Ovary (tissue), 3 donors: Measurements from ENCODE around the gene LCN2.
A peak's percentile ranks its signal among the peaks of the same experiment; 100 is the strongest.

Experiments
- CTCF ChIP-seq, 3 donors: fragments of 450-650 bp in 2 of 3; fragments of 200-600 bp in 1 of 3; IDR thresholded peaks; one replicate each; pipeline versions ENCODE4 v1.5.1 to v1.8.0; 2016 to 2022; ENCODE audit warnings: antibody characterized with exemption in 3 of 3, mild to moderate bottlenecking in 1 of 3
- POLR2A ChIP-seq: fragments of 450-650 bp; IDR thresholded peaks from one replicate; pipeline ENCODE4 v1.6.1; 2017; ENCODE audit warnings: antibody characterized with exemption, mild to moderate bottlenecking, moderate library complexity
- donor health status: DM: no; HTN: no; CAD: no.

GRCh38 chr9:128159784-128160602, 10.7 kb downstream of the LCN2 start, which contains the start of gene BBLN:
- no peak for TF ChIP-seq CTCF (IDR thresholded peaks at IDR 0.05)
- TF ChIP-seq POLR2A = peak; percentile 42
